GM19099 (cell line): ENCODE results near the gene RTN1.

Experiments used
- POLR2A ChIP-seq: IDR thresholded peaks from 3 replicates; pipeline ENCODE4 v1.6.1; 2011; ENCODE audit warnings: low read depth; ENCODE audit not compliant: insufficient read length; ENCODE audit errors: extremely low read depth

RTN1 gene

DNA sequence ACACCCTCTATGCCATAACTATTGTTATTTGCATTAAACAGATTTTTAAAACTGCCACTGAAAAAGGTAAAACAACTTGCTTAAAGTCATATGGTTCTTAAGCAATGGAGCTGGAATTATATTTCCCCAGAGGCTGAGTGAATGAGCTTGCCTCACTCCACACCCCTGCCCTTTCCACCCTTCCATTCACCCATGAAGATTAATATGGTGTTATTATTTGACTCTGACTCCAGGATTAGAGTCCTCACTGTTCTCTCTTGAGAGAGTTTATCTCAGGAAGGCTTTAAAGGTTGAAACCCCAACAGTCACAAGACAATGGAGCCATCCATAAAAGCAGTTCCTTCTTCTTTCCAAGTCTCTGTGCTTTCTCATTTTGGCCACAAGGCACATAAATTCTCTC lies 84.9 kb downstream of the RTN1 start:
- TF ChIP-seq POLR2A: no peak

DNA sequence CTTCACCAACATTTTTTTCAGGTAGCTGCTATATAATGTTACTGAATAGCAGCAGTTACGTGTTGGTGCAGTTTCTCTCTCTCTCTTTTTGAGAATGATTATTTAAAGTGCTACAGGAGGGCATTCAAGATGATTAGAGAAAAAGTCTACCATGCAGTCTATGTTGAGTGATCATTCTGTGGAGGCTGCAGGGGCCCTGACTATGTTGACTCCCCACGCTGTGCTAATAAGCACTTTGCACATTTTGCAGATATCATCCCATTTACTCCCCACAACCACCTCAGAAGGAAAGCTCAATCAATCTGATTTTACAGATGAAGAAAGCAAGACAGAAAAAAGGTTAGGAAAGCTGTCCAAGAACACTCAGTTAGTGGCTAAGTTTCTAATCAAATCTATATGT lies 87.8 kb downstream of the RTN1 start:
- TF ChIP-seq POLR2A: no peak

- TF ChIP-seq POLR2A: no peak
These were observed 93.5 kb downstream of the RTN1 start for GRCh38 chr14:59777006-59777579.

GRCh38 chr14:59776468-59776867 lies 94.1 kb downstream of the RTN1 start:
- TF ChIP-seq POLR2A: no peak

GRCh38 chr14:59772233-59772632 lies 98.3 kb downstream of the RTN1 start:
- TF ChIP-seq POLR2A: no peak

- no peak for TF ChIP-seq POLR2A
These were observed 99.0 kb downstream of the RTN1 start for GRCh38 chr14:59771577-59771976.

DNA sequence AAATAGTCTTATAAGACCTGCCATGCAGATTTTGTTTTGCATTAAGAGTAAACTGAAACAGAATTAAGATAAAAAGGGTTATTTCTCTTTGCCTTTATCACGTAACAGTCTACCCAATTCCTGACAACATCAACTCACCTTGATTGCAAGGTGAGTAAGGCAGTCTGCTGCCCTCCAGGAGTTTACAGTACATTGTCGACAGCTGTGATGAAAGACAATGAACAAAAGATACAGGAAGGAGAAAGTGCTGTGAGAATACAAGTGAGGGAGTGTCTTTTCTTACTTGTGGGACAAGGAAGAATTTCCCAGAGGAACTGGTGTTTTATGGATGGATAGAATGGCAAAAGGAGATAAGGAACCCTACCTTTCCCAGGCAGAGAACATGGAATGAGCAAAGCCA lies 101.0 kb downstream of the RTN1 start:
- TF ChIP-seq POLR2A: no peak

DNA sequence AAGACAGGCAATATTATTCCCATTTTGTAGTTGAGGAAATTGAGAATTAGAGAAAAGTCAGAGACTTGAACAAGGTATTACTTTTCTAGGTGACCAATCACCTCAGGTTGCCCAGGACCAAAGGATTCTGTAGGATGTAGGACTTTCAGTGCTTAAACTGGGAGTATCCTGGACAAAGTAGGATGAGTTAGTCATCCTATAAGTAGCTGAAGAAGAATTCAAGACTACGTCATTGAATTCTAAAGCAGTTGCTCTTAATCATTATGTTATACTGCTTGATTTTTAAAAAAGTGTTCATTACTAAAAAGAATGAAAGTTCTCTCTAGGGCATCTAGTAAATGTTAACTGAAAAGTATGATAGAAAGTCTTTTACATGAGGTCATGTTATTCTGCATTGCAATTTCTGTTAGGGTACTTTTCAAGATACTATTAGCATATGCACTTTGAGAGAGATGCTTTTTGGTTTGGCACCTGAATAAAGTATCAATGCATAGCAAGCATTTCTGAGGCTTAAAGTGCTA lies 101.7 kb downstream of the RTN1 start:
- no peak for TF ChIP-seq POLR2A

- TF ChIP-seq POLR2A: no peak
These were observed 108.7 kb downstream of the RTN1 start for GRCh38 chr14:59761851-59762250.

- no peak for TF ChIP-seq POLR2A
These were observed 115.0 kb downstream of the RTN1 start for GRCh38 chr14:59755409-59756135.

DNA sequence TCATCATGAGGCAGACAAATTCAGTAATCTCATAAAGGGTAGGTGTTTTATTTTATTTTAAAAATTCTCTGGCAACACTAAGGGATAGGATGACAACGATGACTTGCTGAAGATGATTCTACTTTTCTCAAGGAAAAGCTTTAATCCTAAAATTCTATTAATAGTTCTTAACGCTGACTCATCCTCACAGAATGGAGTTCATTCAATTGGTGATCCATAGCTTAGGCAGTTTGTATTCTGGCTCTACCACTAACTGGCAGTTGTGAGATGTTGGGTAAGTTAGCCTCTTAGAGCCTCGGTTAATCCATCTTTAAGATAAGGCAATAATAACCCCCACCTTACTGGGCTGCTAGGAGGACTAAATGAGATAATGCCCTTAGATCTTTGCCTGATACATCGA lies 116.3 kb downstream of the RTN1 start:
- TF ChIP-seq POLR2A: no peak

DNA sequence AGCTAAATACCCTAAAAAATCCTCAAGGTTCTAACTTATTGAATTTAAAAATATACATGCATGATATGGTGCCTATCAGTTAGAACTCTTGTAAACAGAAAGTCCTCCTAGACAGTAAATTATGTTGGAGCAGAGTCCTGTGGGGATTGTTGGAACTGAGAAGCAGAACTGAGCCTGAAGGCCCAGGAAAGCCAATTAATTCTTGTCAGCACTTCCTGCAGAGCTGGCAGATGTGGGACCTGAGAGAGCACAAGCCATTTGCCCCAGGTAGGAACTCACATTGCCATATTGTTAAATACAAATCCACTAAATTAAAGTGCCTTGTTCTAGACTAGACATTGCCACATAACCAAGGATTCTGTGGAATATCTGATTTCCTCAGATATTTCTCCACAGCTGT lies 117.1 kb downstream of the RTN1 start:
- TF ChIP-seq POLR2A: no peak

GRCh38 chr14:59751578-59751977 lies 119.0 kb downstream of the RTN1 start:
- no peak for TF ChIP-seq POLR2A

DNA sequence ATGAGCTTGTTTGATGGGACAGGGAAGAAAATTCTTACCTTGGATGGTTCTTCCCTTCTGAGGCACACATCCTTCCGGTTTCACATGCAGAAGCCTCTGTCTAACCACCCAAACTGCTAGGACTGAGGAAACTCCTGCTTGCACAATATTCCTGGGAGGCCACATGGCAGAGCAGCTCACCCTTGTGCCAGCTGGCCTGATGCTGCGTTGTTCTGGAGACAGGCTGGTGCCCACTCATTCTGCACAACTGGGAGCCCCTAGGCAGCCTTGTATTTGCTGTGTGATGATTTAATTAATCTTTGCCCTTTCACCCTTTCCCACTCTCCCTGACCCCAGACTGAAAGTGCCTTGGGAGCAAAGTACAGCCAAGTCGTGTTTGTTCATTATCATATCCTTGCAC lies 130.8 kb downstream of the RTN1 start:
- TF ChIP-seq POLR2A: no peak

DNA sequence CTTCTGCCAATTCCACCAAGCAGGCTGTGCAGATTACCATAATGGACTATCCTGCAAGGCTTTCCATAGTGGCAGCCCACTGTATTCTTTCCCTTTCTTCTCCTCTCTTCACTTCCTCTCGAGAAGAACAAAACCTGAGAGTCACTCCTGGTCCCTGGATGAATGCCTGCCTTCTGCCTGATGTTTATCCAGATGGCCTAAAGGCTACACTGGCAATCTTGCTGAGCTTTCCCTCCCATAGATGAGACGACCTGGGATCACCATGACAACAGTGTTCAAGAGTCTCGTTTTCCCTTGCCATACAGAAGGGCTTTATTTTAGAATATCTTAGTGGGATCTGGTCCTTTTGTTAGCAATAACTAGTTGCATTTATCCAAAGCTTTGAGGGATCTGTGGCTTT lies 142.3 kb downstream of the RTN1 start:
- TF ChIP-seq POLR2A: no peak

GRCh38 chr14:59727073-59727661 lies 143.4 kb downstream of the RTN1 start:
- TF ChIP-seq POLR2A: no peak

GRCh38 chr14:59711080-59711479 lies 159.5 kb downstream of the RTN1 start:
- no peak for TF ChIP-seq POLR2A
